ENCODE results near the gene RBKS.

RBKS gene

DNA sequence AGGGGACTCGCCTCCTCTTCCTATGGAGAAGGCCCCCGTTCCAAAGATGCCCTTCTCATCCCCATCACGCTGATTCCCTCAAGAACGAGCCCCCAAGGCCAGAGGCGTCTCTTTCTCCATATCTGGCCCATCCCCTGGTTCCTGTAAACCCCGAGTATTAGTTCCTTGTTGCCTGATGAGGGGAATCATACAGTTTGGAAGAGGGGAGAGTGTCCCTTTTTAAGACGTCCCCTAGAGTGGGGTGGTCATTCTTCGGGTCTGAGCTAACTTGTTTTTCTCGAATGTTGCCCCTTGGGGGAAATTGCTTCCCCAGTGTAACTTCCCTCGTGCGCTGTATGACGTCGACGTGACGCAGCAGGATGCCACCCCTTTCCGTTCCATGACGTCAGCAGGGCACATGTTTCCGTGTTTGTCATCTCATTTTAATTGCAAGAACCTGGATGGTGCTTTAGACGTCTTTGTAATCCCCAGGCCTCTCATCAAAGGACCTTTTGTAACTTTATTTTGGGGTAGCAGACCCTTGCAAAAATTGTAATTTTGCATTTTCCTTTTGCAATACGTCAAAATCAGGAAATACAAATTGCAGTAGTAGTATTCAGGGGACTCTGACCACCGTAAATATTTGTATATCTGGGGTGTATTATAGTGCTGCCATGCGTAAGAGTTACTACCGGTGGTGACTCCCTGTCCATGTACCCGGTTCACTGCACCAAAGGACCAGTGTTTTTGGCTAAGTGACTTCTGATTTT lies 911 bp upstream of the RBKS start:
- H3K4me3 ChIP-seq (ENCODE audit: low read depth, low read length), result peak overlapping the region; percentile 82
- DNase-seq (ENCODE audit: low read depth, low spot score), result no peak
- POLR2A ChIA-PET, result no interaction called here
- CTCF ChIA-PET, result no interaction called here
- TF ChIP-seq, protein P1, sequence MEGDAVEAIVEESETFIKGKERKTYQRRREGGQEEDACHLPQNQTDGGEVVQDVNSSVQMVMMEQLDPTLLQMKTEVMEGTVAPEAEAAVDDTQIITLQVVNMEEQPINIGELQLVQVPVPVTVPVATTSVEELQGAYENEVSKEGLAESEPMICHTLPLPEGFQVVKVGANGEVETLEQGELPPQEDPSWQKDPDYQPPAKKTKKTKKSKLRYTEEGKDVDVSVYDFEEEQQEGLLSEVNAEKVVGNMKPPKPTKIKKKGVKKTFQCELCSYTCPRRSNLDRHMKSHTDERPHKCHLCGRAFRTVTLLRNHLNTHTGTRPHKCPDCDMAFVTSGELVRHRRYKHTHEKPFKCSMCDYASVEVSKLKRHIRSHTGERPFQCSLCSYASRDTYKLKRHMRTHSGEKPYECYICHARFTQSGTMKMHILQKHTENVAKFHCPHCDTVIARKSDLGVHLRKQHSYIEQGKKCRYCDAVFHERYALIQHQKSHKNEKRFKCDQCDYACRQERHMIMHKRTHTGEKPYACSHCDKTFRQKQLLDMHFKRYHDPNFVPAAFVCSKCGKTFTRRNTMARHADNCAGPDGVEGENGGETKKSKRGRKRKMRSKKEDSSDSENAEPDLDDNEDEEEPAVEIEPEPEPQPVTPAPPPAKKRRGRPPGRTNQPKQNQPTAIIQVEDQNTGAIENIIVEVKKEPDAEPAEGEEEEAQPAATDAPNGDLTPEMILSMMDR (IDR thresholded peaks at IDR 0.05; ENCODE audit: insufficient read depth, low read length, missing control alignments), result no peak

DNA sequence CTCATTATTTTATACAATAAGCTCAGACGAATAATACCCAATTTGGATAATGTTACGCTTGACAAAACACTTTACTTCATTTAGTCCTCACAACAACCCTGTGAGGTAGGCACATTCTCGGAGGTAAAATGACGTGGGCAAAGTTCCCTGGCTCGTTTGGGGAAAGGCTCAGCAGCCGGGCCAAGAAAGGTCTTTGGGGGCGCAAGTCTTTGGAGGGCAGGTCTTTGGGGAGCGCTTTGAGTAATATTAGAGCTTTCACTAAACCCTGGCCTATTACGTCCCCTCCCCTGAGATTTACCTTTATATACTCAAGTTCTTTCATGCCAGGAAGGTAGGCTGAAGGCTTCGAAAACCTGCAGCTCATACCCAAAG lies 427 bp downstream of the RBKS start:
- DNase-seq (ENCODE audit: low read depth, low spot score), result no peak
- ChIA-PET CTCF (interaction anchor here (1.3 to 1.7 kb wide), 2 partner anchors 136 to 166 kb away, joined by 5 to 9 read pairs; no protein-coding TSS in a partner anchor), POLR2A (no interaction called here)
- peak overlapping the region; percentile 82 for H3K4me3 ChIP-seq (ENCODE audit: low read depth, low read length)
- TF ChIP-seq, protein P1 (IDR thresholded peaks at IDR 0.05; ENCODE audit: insufficient read depth, low read length, missing control alignments), result no peak

DNA sequence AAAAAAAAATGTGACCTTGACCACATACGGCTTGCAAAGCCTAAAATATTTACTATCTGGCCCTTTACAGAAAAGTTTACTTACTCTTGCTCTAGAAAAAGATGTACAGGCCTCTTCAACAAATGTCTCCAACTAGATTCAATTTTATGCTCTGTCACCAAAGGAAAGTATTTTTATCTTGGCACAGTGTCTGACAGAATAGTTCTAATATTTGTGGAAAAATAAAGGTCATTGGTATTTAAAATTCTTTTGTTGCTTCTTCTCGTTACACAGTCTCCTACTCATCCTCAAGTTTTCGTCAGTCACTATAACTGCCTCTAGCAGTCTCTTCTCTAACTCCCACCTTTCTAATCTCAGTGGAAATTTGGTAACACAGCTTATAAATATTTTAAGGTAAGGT lies 1.4 kb downstream of the RBKS start:
- DNase-seq (ENCODE audit: low read depth, low spot score), result peak; percentile 45
- POLR2A ChIA-PET, result interaction anchor here (1.4 kb wide), 1 partner anchor 502 kb away, joined by 4 read pairs; no protein-coding TSS in a partner anchor
- CTCF ChIA-PET, result interaction anchor here (1.7 kb wide), 1 partner anchor 166 kb away, joined by 5 read pairs; no protein-coding TSS in a partner anchor
- H3K4me3 ChIP-seq (ENCODE audit: low read depth, low read length), result peak overlapping the region; percentile 12
- TF ChIP-seq, protein P1 (IDR thresholded peaks at IDR 0.05; ENCODE audit: insufficient read depth, low read length, missing control alignments), result no peak

DNA sequence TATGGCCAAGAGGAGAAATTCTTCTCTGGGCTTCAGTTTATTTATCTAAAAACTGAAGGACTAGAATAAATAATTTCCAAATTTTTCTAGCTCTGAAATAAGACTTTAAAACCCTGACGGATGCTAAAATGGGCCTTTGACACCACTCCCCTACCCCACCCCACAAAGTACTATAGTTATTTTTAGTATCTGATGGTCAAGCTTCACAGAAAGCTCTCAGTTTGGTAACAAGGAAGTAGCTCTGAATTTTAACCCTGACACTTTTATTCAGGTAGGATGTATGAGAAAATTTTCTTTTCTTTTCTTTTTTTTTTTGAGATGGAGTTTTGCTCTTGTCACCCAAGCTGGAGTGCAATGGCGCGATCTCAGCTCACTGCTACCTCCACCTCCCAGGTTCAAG lies 2.4 kb downstream of the RBKS start:
- no peak overlapping the region for H3K4me3 ChIP-seq (ENCODE audit: low read depth, low read length)
- POLR2A ChIA-PET, result interaction anchor here (0.7 to 1.4 kb wide), 2 partner anchors 502 to 508 kb away, joined by 3 to 4 read pairs; no protein-coding TSS in a partner anchor
- DNase-seq (ENCODE audit: low read depth, low spot score), result no peak
- CTCF ChIA-PET, result interaction anchor here (1.1 to 1.7 kb wide), 2 partner anchors 165 to 278 kb away, joined by 3 to 5 read pairs; no protein-coding TSS in a partner anchor
- TF ChIP-seq, protein P1 (IDR thresholded peaks at IDR 0.05; ENCODE audit: insufficient read depth, low read length, missing control alignments), result no peak

DNA sequence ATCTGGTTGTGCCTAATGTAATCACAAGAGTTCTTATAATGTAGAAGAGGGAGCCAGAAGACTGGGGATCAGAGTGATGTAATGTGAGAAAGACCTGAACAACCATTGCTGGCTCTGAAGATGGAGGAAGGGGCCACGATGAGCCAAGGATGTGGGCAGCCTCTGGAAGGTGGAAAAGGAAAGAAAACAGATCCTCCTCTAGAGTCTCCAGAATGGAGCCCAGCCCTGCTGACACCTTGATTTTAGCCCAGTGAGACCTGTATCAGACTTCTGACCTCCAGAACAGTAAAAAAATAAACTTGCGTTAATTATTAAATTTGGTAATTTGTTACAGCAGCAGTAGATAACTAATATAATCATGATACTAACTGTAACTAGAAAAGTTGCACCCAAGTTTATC lies 3.1 kb downstream of the RBKS start:
- TF ChIP-seq, protein P1 (IDR thresholded peaks at IDR 0.05; ENCODE audit: insufficient read depth, low read length, missing control alignments), result no peak
- CTCF ChIA-PET, result interaction anchor here (0.7 to 1.1 kb wide), 2 partner anchors 40 to 279 kb away, joined by 3 read pairs; no protein-coding TSS in a partner anchor
- no peak overlapping the region for H3K4me3 ChIP-seq (ENCODE audit: low read depth, low read length)
- DNase-seq (ENCODE audit: low read depth, low spot score), result no peak
- POLR2A ChIA-PET, result no interaction called here

DNA sequence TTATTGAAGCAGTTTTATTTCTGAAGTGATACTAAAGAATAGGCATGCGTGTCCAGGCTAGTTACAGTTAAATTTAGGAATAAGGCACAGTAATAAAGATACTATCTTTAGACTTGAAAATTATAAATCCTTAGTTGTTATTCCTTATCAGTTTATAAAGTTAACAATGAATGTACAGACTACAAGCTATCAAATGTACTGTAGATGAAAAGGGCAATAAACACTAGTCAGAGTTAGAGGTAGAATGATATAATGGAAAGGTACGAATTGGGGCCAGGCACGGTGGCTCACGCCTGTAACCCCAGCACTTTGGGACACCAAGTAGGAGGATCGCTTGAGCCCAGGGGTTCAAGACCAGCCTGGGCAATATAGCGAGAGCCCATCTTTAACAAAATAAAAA lies 3.9 kb downstream of the RBKS start:
- TF ChIP-seq, protein P1 (IDR thresholded peaks at IDR 0.05; ENCODE audit: insufficient read depth, low read length, missing control alignments), result no peak
- ChIA-PET POLR2A (interaction anchor here (0.6 kb wide), 1 partner anchor 507 kb away, joined by 4 read pairs; the partner anchor contains the start of gene FOSL2), CTCF (interaction anchor here (0.6 to 1.4 kb wide), 3 partner anchors 16 to 182 kb away, joined by 3 to 4 read pairs (median 3); no protein-coding TSS in a partner anchor)
- no peak overlapping the region for H3K4me3 ChIP-seq (ENCODE audit: low read depth, low read length)
- no peak for DNase-seq (ENCODE audit: low read depth, low spot score)

All from AG04449 (cell line).